HG03139 (cell line): ENCODE data around the gene LSM12.
"Not testable (repeated sequence)": the region's sequence is repeated elsewhere in the genome, so short reads cannot be mapped to it uniquely, and the experiment has no call there.

Experiments
- ATAC-seq: cut with Tn5 transposase; IDR thresholded peaks from one replicate; pipeline ENCODE4 v1.9.1; 2021; ENCODE audit not compliant: unreplicated experiment

LSM12 gene

GRCh38 chr17:44076716-44077594 is 10.5 kb upstream of the LSM12 start:
- ATAC-seq, result no peak

DNA sequence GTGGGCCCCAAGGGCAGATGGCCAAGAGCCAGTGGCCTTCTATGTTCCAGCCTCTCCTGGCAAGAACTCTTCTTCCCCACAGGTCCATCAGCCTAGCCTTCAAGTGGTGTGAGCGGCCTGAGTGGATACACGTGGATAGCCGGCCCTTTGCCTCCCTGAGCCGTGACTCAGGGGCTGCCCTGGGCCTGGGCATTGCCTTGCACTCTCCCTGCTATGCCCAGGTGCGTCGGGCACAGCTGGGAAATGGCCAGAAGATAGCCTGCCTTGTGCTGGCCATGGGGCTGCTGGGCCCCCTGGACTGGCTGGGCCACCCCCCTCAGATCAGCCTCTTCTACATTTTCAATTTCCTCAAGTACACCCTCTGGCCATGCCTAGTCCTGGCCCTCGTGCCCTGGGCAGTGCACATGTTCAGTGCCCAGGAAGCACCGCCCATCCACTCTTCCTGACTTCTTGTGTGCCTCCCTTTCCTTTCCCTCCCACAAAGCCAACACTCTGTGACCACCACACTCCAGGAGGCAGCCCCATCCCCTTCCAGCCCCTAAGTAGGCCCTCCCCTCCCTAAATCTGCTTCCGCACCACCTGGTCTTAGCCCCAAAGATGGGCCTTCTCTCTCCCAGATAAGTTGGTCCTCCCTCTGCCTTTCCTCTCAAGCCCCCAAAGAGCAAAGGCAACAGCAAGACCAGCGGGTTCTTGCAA is 9.3 kb upstream of the LSM12 start:
- no peak for ATAC-seq

- no peak for ATAC-seq
These were observed 8.4 kb upstream of the LSM12 start for GRCh38 chr17:44074911-44075285.

DNA sequence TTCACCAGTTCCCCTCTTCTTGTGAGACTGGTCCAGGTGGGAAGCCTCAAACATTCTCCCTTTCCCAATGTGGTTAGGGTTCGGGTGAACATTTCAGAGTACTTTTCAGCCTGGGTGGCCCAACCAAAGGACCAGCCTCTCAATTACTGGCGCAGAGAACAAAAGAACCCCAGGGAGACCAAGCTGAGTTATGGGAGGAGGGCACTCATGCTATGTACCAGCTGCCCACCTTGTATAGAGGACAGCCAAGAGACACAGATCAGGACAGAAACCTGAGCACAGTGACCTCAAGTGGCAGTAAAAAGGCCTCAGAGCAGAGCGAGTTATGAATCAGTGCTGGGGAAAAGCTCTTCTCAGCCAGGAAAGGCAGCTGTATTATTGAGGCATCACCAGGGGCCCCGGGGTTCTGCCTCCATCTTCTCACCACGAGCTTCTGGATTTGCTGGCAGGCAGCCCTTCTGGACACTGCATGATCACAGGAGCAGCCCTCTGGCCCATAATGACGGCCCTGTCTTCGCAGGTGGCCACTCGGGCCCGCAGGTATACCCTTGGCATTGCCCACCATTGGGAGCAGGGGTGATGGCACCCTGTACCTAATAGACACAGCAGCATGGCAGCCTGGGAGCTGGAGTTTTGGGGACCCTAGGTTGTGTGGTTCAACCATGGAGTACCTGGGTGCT is 7.9 kb upstream of the LSM12 start:
- ATAC-seq, result no peak

GRCh38 chr17:44071772-44072171 is 5.3 kb upstream of the LSM12 start:
- ATAC-seq, result no peak

- ATAC-seq, result no peak
These were observed 4.7 kb upstream of the LSM12 start for GRCh38 chr17:44071198-44071520.

DNA sequence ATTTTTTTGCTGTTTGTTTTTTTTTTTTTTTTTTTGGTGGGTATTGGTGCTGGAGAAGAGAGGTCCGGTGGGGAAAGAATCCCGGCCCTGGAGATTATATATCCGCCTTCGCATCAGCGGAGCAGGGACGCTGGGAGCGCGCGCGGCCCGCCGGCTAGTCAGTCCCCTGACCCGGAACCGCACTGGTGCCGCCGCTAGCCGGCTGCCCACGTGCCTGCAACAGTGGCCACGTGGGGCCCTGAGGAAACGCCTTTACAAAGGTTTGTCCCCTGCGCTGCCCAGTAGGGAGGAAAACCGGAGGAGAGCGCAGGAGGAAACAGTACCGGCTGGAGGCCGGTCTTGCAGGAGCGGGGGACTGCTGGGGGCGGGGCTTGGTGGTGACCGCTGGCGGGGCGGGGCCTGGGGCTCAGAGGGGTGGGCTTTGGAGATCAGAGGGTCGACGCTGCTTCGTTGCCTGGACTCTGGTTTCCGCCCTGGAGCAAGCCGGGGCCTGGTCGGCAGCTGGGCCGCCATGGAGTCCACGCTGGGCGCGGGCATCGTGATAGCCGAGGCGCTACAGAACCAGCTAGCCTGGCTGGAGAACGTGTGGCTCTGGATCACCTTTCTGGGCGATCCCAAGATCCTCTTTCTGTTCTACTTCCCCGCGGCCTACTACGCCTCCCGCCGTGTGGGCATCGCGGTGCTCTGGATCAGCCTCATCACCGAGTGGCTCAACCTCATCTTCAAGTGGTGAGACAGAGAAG is 4.2 kb upstream of the LSM12 start, which contains the start of gene G6PC3:
G6PC3 (plus strand) TSS at position 281 of the 743 bp plus-strand sequence; CDS start at position 512, 231 bp downstream.
- ATAC-seq, result peak; percentile 63

DNA sequence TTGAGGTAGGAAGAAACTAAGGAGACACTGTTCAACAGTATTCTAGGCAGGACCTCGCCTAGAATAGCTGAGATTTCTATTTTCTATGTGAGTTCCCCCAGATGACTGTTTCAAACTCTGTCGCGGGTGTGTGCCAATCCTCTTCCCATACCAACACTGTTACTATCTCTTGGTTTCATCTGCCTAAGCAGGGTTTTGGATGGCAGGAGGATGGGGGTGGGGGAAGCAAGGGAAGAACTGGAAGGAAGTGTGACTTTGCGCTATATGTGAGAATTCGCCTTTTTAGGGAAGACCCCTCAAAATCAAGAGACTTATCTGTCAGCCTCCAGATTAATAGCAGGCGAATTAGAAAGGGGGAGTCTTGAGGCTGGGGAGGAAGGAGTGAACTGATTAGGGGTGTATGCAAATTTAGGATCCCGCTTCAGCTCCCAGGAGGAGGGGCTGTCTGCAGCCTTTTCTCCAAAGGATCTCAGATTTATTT is 3.5 kb upstream of the LSM12 start:
- no peak for ATAC-seq

DNA sequence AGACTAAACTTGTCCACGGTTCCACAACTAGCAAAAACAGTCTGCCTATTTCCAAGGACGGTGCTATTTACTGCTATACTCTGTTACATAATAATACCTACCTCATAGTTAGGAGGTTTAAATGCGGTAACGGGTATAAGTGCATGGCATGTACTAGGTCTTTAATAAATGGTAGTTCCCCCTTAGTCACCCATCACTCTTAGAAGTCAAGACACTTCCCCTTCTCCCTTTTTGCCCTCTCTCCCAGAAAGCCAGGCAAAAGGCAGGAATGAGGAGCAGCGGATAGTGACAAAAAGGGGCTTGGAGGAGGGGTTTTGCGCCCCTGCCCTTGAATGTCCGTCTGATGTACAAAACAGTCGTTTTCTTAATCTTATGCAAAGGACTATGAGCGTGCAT is 1.1 kb upstream of the LSM12 start:
- ATAC-seq, result no peak

GRCh38 chr17:44065668-44066203 is 735 bp downstream of the LSM12 start:
- ATAC-seq, result no peak

- no peak for ATAC-seq
These were observed 2.5 kb downstream of the LSM12 start for GRCh38 chr17:44063704-44064639.

DNA sequence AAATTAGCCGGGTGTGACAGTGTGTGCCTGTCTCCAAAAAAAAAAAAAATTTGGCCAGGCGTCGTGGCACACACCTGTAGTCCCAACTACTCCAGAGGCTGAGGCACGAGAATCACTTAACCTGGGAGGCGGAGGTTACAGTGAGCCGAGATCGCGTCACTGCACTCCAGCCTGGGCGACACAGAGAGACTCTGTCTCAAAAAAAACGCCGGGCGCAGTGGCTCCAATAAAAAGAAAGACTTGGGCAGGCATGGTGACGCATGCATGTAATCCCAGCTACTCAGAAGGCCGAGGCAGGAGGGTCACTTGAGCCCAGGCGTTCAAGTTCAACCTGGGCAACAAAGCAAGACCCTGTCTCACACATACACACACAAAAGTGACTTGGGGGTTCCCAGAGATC is 3.6 kb downstream of the LSM12 start:
- ATAC-seq, result no peak

DNA sequence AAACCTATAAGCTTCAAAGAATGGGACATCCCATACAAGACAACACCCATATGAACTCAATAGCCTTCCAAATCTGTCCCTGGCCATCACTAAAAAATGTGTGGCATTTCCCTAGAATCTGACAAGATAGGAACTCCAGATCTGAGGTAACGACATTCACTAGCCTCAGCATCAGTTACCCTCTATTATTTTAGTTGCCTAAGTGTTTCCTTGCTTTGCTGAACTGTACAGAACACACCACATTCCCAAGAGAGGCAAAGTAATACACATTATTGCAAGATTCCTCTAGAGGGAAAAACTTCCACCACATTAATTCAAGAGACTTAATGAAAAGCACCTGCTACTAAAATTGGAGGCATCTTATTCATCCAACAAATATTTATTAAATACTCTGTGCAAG is 5.0 kb downstream of the LSM12 start:
- no peak for ATAC-seq

DNA sequence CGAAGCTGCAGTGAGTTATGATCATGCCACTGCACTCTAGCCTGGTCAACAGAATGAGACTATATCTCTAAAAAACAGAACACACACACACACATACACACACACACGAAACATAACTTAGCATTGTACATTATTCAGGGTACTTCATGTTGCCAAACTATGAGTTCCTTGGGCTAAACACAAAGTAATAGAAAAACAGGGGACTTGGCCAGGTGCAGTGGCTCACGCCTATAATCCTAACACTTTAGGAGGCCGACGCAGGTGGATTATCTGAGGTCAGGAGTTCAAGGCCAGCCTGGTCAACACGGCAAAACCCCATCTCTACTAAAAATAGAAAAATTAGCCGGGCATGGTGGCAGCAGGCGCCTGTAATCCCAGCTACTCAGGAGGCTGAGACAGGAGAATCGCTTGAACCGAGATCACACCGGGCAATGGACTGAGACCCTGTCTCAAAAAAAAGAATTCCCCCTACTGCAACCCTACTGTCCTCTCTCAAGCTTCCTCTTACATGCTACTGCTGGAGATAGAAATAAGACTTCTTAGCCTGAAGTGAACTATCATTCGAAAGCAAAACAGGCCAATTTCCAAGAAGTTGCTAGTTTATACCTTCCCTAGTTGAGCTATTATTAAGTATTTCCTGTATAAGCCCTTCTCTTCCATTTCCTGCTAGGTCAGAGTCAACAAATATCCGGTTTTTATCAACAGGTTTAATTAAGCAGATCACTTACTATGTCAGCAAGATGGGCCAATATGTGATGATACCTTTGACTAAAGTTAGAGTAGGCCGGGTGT is 7.2 kb downstream of the LSM12 start:
- ATAC-seq, result no peak

GRCh38 chr17:44053125-44053872 is 13.2 kb downstream of the LSM12 start:
- no peak for ATAC-seq

DNA sequence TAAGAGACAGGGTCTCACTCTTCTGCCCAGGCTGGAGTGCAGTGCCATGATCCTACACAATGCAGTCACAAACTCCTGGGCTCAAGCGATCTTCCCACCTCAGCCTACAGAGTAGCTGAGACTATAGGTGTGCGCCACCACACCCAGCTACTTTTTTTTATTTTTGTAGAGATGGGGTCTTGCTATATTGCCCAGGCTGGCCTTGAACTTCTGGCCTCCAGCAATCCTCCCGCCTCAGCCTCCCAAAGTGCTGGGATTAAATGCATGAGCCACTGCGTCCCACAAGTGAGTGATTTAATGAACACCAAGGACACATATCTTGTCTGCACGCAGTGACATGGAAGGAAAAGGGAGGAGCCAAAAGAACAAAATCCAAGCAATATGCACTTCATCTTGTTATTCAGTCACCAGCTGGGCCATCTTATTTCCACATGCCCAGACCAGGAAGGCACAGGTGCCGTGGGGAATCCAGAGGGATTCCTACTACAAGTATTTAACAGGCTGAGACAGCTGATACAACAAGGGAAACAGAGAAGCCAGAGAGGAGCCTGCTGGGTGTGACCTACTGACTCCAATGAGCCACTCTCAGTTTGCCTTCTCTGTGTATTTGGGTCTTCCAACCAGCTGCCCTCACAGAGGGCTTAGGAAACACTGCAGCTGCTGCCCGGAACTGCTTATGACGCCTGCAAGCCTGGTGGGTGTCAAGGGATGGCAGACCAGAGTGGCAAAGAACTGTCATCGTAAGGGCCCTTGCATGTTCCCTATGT is 17.0 kb downstream of the LSM12 start:
- no peak for ATAC-seq

DNA sequence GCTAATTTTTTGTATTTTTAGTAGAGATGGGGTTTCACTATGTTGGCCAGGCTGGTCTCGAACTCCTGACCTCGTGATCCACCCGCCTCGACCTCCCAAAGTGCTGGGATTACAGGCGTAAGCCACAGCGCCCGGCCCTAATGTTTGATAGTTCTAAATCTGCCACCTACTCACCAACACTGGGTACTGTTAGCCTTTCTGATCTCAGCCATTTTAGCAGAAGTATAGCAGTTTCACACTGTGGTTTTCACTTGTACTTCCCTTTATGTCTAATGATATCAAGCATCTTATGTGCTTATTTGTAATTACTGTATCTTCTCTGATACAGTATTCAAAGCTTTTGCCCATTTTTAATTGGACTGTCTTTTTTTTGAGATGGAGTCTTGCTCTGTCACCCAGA is 19.6 kb downstream of the LSM12 start:
- ATAC-seq, result not testable (repeated sequence)
